Measurements from ENCODE around the gene TNNT3.

The TNNT3 gene

GRCh38 chr11:1896923-1897322, 22.6 kb upstream of the TNNT3 start:
- no peak for DNase-seq (ENCODE audit: low read depth in 2 of 2)

GRCh38 chr11:1899090-1899489, 20.4 kb upstream of the TNNT3 start:
- no peak for DNase-seq (ENCODE audit: low read depth in 2 of 2)

- DNase-seq (ENCODE audit: low read depth in 2 of 2) = no peak
Measured at GRCh38 chr11:1899686-1900085, 19.8 kb upstream of the TNNT3 start.

- DNase-seq (ENCODE audit: low read depth in 2 of 2) = no peak
Measured at GRCh38 chr11:1906181-1906580, 13.3 kb upstream of the TNNT3 start.

- DNase-seq (ENCODE audit: low read depth in 2 of 2) = no peak
Measured at GRCh38 chr11:1906611-1907423, 12.7 kb upstream of the TNNT3 start.

- no peak for DNase-seq (ENCODE audit: low read depth in 2 of 2)
Measured at GRCh38 chr11:1908618-1909017, 10.9 kb upstream of the TNNT3 start.

GRCh38 chr11:1909524-1909923, 10.0 kb upstream of the TNNT3 start:
- no peak for DNase-seq (ENCODE audit: low read depth in 2 of 2)

GRCh38 chr11:1912289-1912878, 7.1 kb upstream of the TNNT3 start:
- no peak for DNase-seq (ENCODE audit: low read depth in 2 of 2)

GRCh38 chr11:1913271-1914060, 6.0 kb upstream of the TNNT3 start:
- DNase-seq (ENCODE audit: low read depth in 2 of 2) = no peak

GRCh38 chr11:1915795-1916131, 3.7 kb upstream of the TNNT3 start:
- DNase-seq (ENCODE audit: low read depth in 2 of 2) = no peak

GRCh38 chr11:1916132-1916985, 3.1 kb upstream of the TNNT3 start:
- no peak for DNase-seq (ENCODE audit: low read depth in 2 of 2)

- DNase-seq (ENCODE audit: low read depth in 2 of 2) = no peak
Measured at GRCh38 chr11:1916986-1917522, 2.4 kb upstream of the TNNT3 start.

- DNase-seq (ENCODE audit: low read depth in 2 of 2) = no peak
Measured at GRCh38 chr11:1917523-1918435, 1.7 kb upstream of the TNNT3 start.

- no peak for DNase-seq (ENCODE audit: low read depth in 2 of 2)
Measured at GRCh38 chr11:1918436-1919315, 827 bp upstream of the TNNT3 start.

- no peak for DNase-seq (ENCODE audit: low read depth in 2 of 2)
Measured at GRCh38 chr11:1920128-1920908, 815 bp downstream of the TNNT3 start.

- DNase-seq (ENCODE audit: low read depth in 2 of 2) = no peak
Measured at GRCh38 chr11:1920909-1921573, 1.5 kb downstream of the TNNT3 start.

GRCh38 chr11:1921574-1922141, 2.2 kb downstream of the TNNT3 start:
- no peak for DNase-seq (ENCODE audit: low read depth in 2 of 2)

Measured in stimulated activated CD8-positive, alpha-beta memory T cell treated with anti-CD3 and anti-CD28 coated beads, Interleukin-2, amount 100 ng/mL, for 1 hour (primary cell).